MM.1S (cell line): ENCODE measurements around the gene LAMC3.
"Not testable (repeated sequence)": the region's sequence is repeated elsewhere in the genome, so short reads cannot be mapped to it uniquely, and the experiment has no call there.

Source experiments
- DNase-seq: peaks from one replicate; pipeline ENCODE4 v3.0.0-alpha.2; 2015
- H2AFZ ChIP-seq: fragments of 300-600 bp; sonication (generic); 2 replicates; pipeline ENCODE4 v1.6.0; 2016; ENCODE audit warnings: antibody characterized with exemption, low read length
- H3F3A ChIP-seq: fragments of 300-600 bp; sonication (generic); 2 replicates; pipeline ENCODE4 v1.6.1; 2016; ENCODE audit warnings: mild to moderate bottlenecking, antibody characterized with exemption, low read length, moderate library complexity, mixed read lengths; ENCODE audit not compliant: insufficient read depth
- H3K27ac ChIP-seq: fragments of 300-600 bp; sonication (generic); 2 replicates; pipeline ENCODE4 v1.5.1; 2016; ENCODE audit warnings: mild to moderate bottlenecking, low read length
- H3K27me3 ChIP-seq: fragments of 300-600 bp; sonication (generic); replicated peaks from 2 replicates; pipeline ENCODE4 v1.6.0; 2016; ENCODE audit warnings: low read length; ENCODE audit not compliant: insufficient read depth
- H3K36me3 ChIP-seq: fragments of 300-600 bp; sonication (generic); replicated peaks from 2 replicates; pipeline ENCODE4 v1.6.1; 2016; ENCODE audit warnings: mild to moderate bottlenecking, low read length, mixed read lengths; ENCODE audit not compliant: insufficient read depth
- H3K4me1 ChIP-seq: fragments of 300-600 bp; sonication (generic); 2 replicates; pipeline ENCODE4 v1.6.1; 2016; ENCODE audit warnings: low read length, mixed read lengths
- H3K4me2 ChIP-seq: fragments of 300-600 bp; sonication (generic); 2 replicates; pipeline ENCODE4 v1.6.0; 2016; ENCODE audit warnings: low read depth, low read length
- H3K4me3 ChIP-seq: fragments of 300-600 bp; sonication (generic); 2 replicates; pipeline ENCODE4 v1.5.1; 2016; ENCODE audit warnings: low read length, mixed read lengths
- H3K79me2 ChIP-seq: fragments of 300-600 bp; sonication (generic); 2 replicates; pipeline ENCODE4 v1.6.1; 2016; ENCODE audit warnings: mixed run types, low read length, mixed read lengths
- H3K9ac ChIP-seq: fragments of 300-600 bp; sonication (generic); 2 replicates; pipeline ENCODE4 v1.6.1; 2016; ENCODE audit warnings: low read length, mixed read lengths
- H3K9me2 ChIP-seq: fragments of 300-600 bp; sonication (generic); replicated peaks from 2 replicates; pipeline ENCODE4 v1.6.1; 2016; ENCODE audit warnings: mild to moderate bottlenecking, low read length, mixed read lengths; ENCODE audit not compliant: insufficient read depth
- H3K9me3 ChIP-seq: fragments of 300-600 bp; sonication (generic); replicated peaks from 2 replicates; pipeline ENCODE4 v1.6.1; 2016; ENCODE audit warnings: mild to moderate bottlenecking, low read length, mixed read lengths; ENCODE audit not compliant: insufficient read depth
- H4K20me1 ChIP-seq: fragments of 300-600 bp; sonication (generic); 2 replicates; pipeline ENCODE4 v1.6.1; 2016; ENCODE audit warnings: mild to moderate bottlenecking, low read length, moderate library complexity, mixed read lengths; ENCODE audit not compliant: insufficient read depth
- CTCF ChIP-seq: fragments of 300-600 bp; sonication (generic); IDR thresholded peaks from 2 replicates; pipeline ENCODE4 v1.5.1; 2016; ENCODE audit warnings: antibody characterized with exemption, low read length, mixed read lengths
- EZH2 ChIP-seq: fragments of 300-600 bp; sonication (generic); optimal IDR thresholded peaks from 2 replicates; pipeline ENCODE3; 2017; ENCODE audit warnings: low read depth, mild to moderate bottlenecking, antibody characterized with exemption, low read length, mixed read lengths
- EZH2phosphoT487 ChIP-seq: fragments of 300-600 bp; sonication (generic); IDR thresholded peaks from 2 replicates; pipeline ENCODE4 v1.6.1; 2018; ENCODE audit warnings: antibody characterized with exemption, low read length

The LAMC3 gene

GRCh38 chr9:131112374-131113154, 103.6 kb downstream of the LAMC3 start:
- H3K9me3 ChIP-seq: no peaks in the 10 kb centered on the region
- no peak for DNase-seq
- no peaks in the 10 kb centered on the region for H3F3A ChIP-seq
- TF ChIP-seq EZH2 (no peak), EZH2phosphoT487 (no peak), CTCF (no peak)
- no peak overlapping the region for H3K9ac ChIP-seq
- H3K9me2 ChIP-seq: no peaks in the 10 kb centered on the region
- H3K27ac ChIP-seq: no peak overlapping the region
- peaks cover 93% of the 10 kb centered on the region for H3K27me3 ChIP-seq
- no peaks in the 10 kb centered on the region for H4K20me1 ChIP-seq
- no peak overlapping the region for H2AFZ ChIP-seq
- H3K4me2 ChIP-seq: no peak overlapping the region
- no peak overlapping the region for H3K4me3 ChIP-seq
- no peaks in the 10 kb centered on the region for H3K36me3 ChIP-seq
- H3K4me1 ChIP-seq: no peaks in the 10 kb centered on the region
- H3K79me2 ChIP-seq: no peaks in the 10 kb centered on the region

GRCh38 chr9:131113655-131114054, 104.7 kb downstream of the LAMC3 start:
- no peak overlapping the region for H3K4me2 ChIP-seq

GRCh38 chr9:131114084-131114535, 105.1 kb downstream of the LAMC3 start:
- Histone ChIP-seq H3K9me2 (no peaks in the 10 kb centered on the region), H2AFZ (no peak overlapping the region), H3K9ac (no peak overlapping the region), H3K4me1 (no peaks in the 10 kb centered on the region), H3F3A (no peaks in the 10 kb centered on the region), H3K4me3 (no peak overlapping the region), H3K4me2 (no peak overlapping the region), H3K36me3 (no peaks in the 10 kb centered on the region), H3K27ac (no peak overlapping the region), H4K20me1 (no peaks in the 10 kb centered on the region), H3K27me3 (peaks cover 94% of the 10 kb centered on the region), H3K79me2 (no peaks in the 10 kb centered on the region), H3K9me3 (no peaks in the 10 kb centered on the region)
- TF ChIP-seq CTCF (no peak), EZH2 (no peak), EZH2phosphoT487 (no peak)
- no peak for DNase-seq

More at GRCh38 chr9:131113655-131114054, 104.7 kb downstream of the LAMC3 start:
- no peak overlapping the region for H3K27ac ChIP-seq
- peaks cover 93% of the 10 kb centered on the region for H3K27me3 ChIP-seq
- no peak for TF ChIP-seq CTCF
- no peak for TF ChIP-seq EZH2
- TF ChIP-seq EZH2phosphoT487: no peak
- no peaks in the 10 kb centered on the region for H3K9me3 ChIP-seq
- no peaks in the 10 kb centered on the region for H3K79me2 ChIP-seq
- no peaks in the 10 kb centered on the region for H3K4me1 ChIP-seq
- H3K4me3 ChIP-seq: no peak overlapping the region
- no peak for DNase-seq
- no peaks in the 10 kb centered on the region for H3K9me2 ChIP-seq
- no peaks in the 10 kb centered on the region for H3F3A ChIP-seq
- no peaks in the 10 kb centered on the region for H3K36me3 ChIP-seq
- H3K9ac ChIP-seq: no peak overlapping the region
- H2AFZ ChIP-seq: no peak overlapping the region
- H4K20me1 ChIP-seq: no peaks in the 10 kb centered on the region

GRCh38 chr9:131115360-131115742, 106.4 kb downstream of the LAMC3 start:
- not testable (repeated sequence) for H3F3A ChIP-seq, H3K4me2 ChIP-seq, H4K20me1 ChIP-seq, H2AFZ ChIP-seq, H3K36me3 ChIP-seq, H3K9ac ChIP-seq, DNase-seq, H3K79me2 ChIP-seq, H3K4me3 ChIP-seq, H3K9me3 ChIP-seq, H3K9me2 ChIP-seq, H3K4me1 ChIP-seq, H3K27ac ChIP-seq
- H3K27me3 ChIP-seq: peaks cover 96% of the 10 kb centered on the region
